Sigmoid colon (tissue), 4 donors: ENCODE measurements around the gene SPEF2.

Experiments
- POLR2A ChIP-seq, 2 donors: fragments of 450-650 bp; IDR thresholded peaks; one replicate each; pipeline ENCODE4 v1.6.1; 2016; ENCODE audit warnings: antibody characterized with exemption in 2 of 2, mild to moderate bottlenecking in 2 of 2, moderate library complexity in 2 of 2
- POLR2AphosphoS5 ChIP-seq, 4 donors: sonication (generic); formaldehyde crosslinking; IDR thresholded peaks; one replicate each; pipeline ENCODE4 v1.6.1; 2017; ENCODE audit warnings: antibody characterized with exemption in 4 of 4
- TF ChIP-seq, protein P1 (sequence below), 4 experiments: fragments of 450-650 bp in 3 of 4; fragments of 200-600 bp in 1 of 4; IDR thresholded peaks; one replicate each; pipeline ENCODE4 v1.5.1; 2016 to 2019; ENCODE audit warnings: antibody characterized with exemption in 4 of 4, mild to moderate bottlenecking in 3 of 4, moderate library complexity in 2 of 4

GRCh38 chr5:35644543-35644942 is 26.9 kb downstream of the SPEF2 start:
- TF ChIP-seq POLR2AphosphoS5 (IDR thresholded peaks at IDR 0.05) (no peak), POLR2A (IDR thresholded peaks at IDR 0.05) (no peak)
- TF ChIP-seq, protein P1, sequence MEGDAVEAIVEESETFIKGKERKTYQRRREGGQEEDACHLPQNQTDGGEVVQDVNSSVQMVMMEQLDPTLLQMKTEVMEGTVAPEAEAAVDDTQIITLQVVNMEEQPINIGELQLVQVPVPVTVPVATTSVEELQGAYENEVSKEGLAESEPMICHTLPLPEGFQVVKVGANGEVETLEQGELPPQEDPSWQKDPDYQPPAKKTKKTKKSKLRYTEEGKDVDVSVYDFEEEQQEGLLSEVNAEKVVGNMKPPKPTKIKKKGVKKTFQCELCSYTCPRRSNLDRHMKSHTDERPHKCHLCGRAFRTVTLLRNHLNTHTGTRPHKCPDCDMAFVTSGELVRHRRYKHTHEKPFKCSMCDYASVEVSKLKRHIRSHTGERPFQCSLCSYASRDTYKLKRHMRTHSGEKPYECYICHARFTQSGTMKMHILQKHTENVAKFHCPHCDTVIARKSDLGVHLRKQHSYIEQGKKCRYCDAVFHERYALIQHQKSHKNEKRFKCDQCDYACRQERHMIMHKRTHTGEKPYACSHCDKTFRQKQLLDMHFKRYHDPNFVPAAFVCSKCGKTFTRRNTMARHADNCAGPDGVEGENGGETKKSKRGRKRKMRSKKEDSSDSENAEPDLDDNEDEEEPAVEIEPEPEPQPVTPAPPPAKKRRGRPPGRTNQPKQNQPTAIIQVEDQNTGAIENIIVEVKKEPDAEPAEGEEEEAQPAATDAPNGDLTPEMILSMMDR (IDR thresholded peaks at IDR 0.05), result no peak
